Endothelial cell of umbilical vein (primary cell): Measurements from ENCODE around the gene SMIM14. TPM values are rescaled to one million over a fixed set of nuclear protein-coding genes. Genes with fewer than 3 reads are reported as not detected.

Experiments used
- BruUV-seq: library from RNA; stranded (reverse); fragments of 400-500 nt; replicated peaks from 2 replicates; lab custom pipeline; 2021; lab: Mats Ljungman, UMichigan
- CTCF ChIA-PET: fragments of 300-600, 350-600 bp; sonication (Branson Sonifier 250); formaldehyde crosslinking; loops from one replicate; lab custom pipeline; 2021; ENCODE audit warnings: antibody characterized with exemption, inconsistent platforms; lab: Charles Lee
- POLR2A ChIA-PET: fragments of 300-600, 350-600 bp; sonication (Branson Sonifier 250); formaldehyde crosslinking; loops from one replicate; lab custom pipeline; 2021; ENCODE audit warnings: antibody characterized with exemption, inconsistent platforms; lab: Charles Lee
- DNase-seq: peaks from one replicate; pipeline ENCODE4 v3.0.0-alpha.2; 2011; ENCODE audit warnings: low read depth, low spot score
- FAIRE-seq: peaks from 2 replicates; lab custom pipeline; 2011; peaks lifted over from hg19 to GRCh38; lab: Jason Lieb, UNC
- H2AFZ ChIP-seq: 2 replicates; pipeline ENCODE4 v1.6.0; 2012; ENCODE audit warnings: low read depth, low read length, control low read depth, inconsistent platforms
- H3K27ac ChIP-seq: 2 replicates; pipeline ENCODE4 v1.5.1; 2011; ENCODE audit warnings: low read depth, mild to moderate bottlenecking, control low read depth, low read length, moderate library complexity; ENCODE audit not compliant: insufficient read depth
- H3K27me3 ChIP-seq, 2 experiments: 2 replicates each; pipeline versions ENCODE4 v1.6.0 to v1.6.1; 2011; ENCODE audit warnings: low read length in 2 of 2, mixed read lengths in 1 of 2; ENCODE audit not compliant: control insufficient read depth in 2 of 2, insufficient read depth in 2 of 2
- H3K36me3 ChIP-seq, 2 experiments: 2 replicates in 1 of 2; 3 replicates in 1 of 2; pipeline ENCODE4 v1.5.1; 2011; ENCODE audit warnings: low read length in 2 of 2, mild to moderate bottlenecking in 1 of 2, moderate library complexity in 1 of 2; ENCODE audit not compliant: control insufficient read depth in 2 of 2, insufficient read depth in 2 of 2; ENCODE audit errors: extremely low read depth in 1 of 2
- H3K4me1 ChIP-seq: 3 replicates; pipeline ENCODE4 v1.5.1; 2011; ENCODE audit warnings: mild to moderate bottlenecking, low read length; ENCODE audit not compliant: control insufficient read depth, insufficient read depth; ENCODE audit errors: extremely low read depth
- H3K4me2 ChIP-seq: 2 replicates; pipeline ENCODE4 v1.6.1; 2011; ENCODE audit warnings: low read length, control low read depth, mixed read lengths; ENCODE audit not compliant: insufficient read depth
- H3K4me3 ChIP-seq, 3 experiments: fragments of 200-600 bp in 1 of 3; sonication (generic), shearing (Covaris generic) in 1 of 3; replicated peaks in 1 of 3; 2 replicates each; pipeline ENCODE4 v1.5.1; 2011 to 2016; ENCODE audit warnings: control low read depth in 3 of 3, low read length in 3 of 3, mild to moderate bottlenecking in 2 of 3, inconsistent platforms in 1 of 3, low read depth in 1 of 3, moderate library complexity in 1 of 3; ENCODE audit not compliant: insufficient read depth in 1 of 3
- H3K79me2 ChIP-seq: 2 replicates; pipeline ENCODE4 v1.6.0; 2012; ENCODE audit warnings: low read length, inconsistent platforms; ENCODE audit not compliant: control insufficient read depth, insufficient read depth
- H3K9ac ChIP-seq: replicated peaks from 2 replicates; pipeline ENCODE3; 2011; ENCODE audit warnings: low read length, control low read depth; ENCODE audit not compliant: insufficient read depth; ENCODE audit errors: extremely low read depth
- H3K9me1 ChIP-seq: replicated peaks from 3 replicates; pipeline ENCODE4 v1.6.0; 2011; ENCODE audit warnings: mild to moderate bottlenecking, low read length; ENCODE audit not compliant: control insufficient read depth, insufficient read depth; ENCODE audit errors: extremely low read depth
- H3K9me3 ChIP-seq: replicated peaks from 2 replicates; pipeline ENCODE4 v1.5.1; 2012; ENCODE audit warnings: low read length, inconsistent platforms; ENCODE audit not compliant: control insufficient read depth, insufficient read depth
- H4K20me1 ChIP-seq: replicated peaks from 2 replicates; pipeline ENCODE3; 2011; ENCODE audit warnings: mild to moderate bottlenecking, low read length; ENCODE audit not compliant: control insufficient read depth, insufficient read depth; ENCODE audit errors: extremely low read depth
- EZH2 ChIP-seq: IDR thresholded peaks from 2 replicates; pipeline ENCODE4 v1.6.1; 2012; ENCODE audit warnings: borderline replicate concordance, low read depth, mild to moderate bottlenecking, moderate library complexity, low read length, inconsistent platforms; ENCODE audit not compliant: severe bottlenecking
- FOS ChIP-seq: IDR thresholded peaks from 2 replicates; pipeline ENCODE4 v1.6.1; 2011; ENCODE audit warnings: mild to moderate bottlenecking, low read length, moderate library complexity, borderline replicate concordance; ENCODE audit not compliant: insufficient read depth
- GATA2 ChIP-seq: IDR thresholded peaks from 2 replicates; pipeline ENCODE4 v1.7.0; 2011; ENCODE audit warnings: low read depth, mild to moderate bottlenecking, moderate library complexity, mixed read lengths, low read length; ENCODE audit not compliant: insufficient read length, insufficient read depth
- POLR2A ChIP-seq: IDR thresholded peaks from 2 replicates; pipeline ENCODE4 v1.6.1; 2012; ENCODE audit warnings: low read depth, mild to moderate bottlenecking, control low read depth, low read length
- POLR2AphosphoS5 ChIP-seq: IDR thresholded peaks from 2 replicates; pipeline ENCODE4 v1.6.1; 2012; ENCODE audit warnings: low read depth, mild to moderate bottlenecking, control low read depth, low read length, moderate library complexity; ENCODE audit not compliant: insufficient read depth
- dilution Hi-C: fragments of 300-500 bp; cut with MboI; formaldehyde crosslinking; loops from one replicate; pipeline ENCODE4 v1.15.0; 2019; ENCODE audit warnings: low sequenced_read_pairs; ENCODE audit not compliant: extremely low pct_ligation_motif_present
- intact Hi-C: fragments of 100-400 bp; cut with micrococcal nuclease; formaldehyde crosslinking; loops from one replicate; pipeline ENCODE4 v1.10.0; 2022
- polyA plus RNA-seq, 4 experiments: library from polyadenylated mRNA; depleted of rRNA in 3 of 4; stranded (reverse) in 3 of 4; unstranded in 1 of 4; fragments of >200 nt; gene quantifications; 2 replicates each; pipeline versions ENCODE4 v1.2.1 to v1.2.3, GENCODE V29; 2011 to 2012; ENCODE audit warnings: missing spikeins in 1 of 4
- total RNA-seq: library from RNA; stranded (reverse); gene quantifications from 2 replicates; pipeline ENCODE4 v1.2.3, GENCODE V29; 2021

The SMIM14 gene
- total and polyA plus RNA-seq, 2 donors (not counting 3 experiments of a cell fraction or from before 2014, with no cell fraction given): 12.3 to 15.4 TPM

DNA sequence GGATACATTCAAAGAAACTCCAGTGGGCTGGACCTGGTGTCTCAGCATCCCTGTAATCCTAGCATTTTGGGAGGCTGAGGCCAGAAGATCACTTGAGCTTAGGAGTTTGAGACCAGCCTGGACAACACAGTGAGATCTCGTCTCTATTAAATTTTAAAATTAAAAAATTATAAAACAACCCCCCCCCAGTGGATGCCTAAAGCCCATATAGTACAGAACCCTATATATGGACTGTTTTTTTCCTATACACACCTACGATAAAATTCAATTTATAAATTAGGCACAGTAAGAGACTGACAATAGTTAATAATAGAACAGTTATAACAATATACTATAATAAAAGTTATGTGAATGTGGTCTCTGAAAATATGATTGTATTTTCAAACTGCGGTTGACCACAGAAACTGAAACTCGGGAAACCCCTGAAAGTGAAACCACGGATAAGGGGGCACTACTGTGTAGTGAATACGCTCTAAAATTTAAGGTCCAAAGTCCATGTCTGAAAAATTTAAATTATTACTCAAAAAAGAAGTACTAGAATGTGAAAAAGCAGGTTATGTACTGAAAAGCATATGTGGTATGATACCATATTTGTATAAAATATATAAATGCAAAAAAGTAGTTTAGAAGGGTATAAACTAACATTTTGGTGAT is 2.0 kb downstream of the SMIM14 start:
- no peak overlapping the region for H2AFZ ChIP-seq
- DNase-seq (no peak), FAIRE-seq (peak; percentile 57)
- peak overlapping the region; percentile 65 for H3K27ac ChIP-seq
- peak overlapping the region; percentile 97 for H3K4me2 ChIP-seq
- intact Hi-C loops (loop anchor here (1.0 to 5.0 kb wide), 3 partner anchors 14 to 421 kb away; partner anchors contain the start of gene N4BP2), dilution Hi-C loops (no loop called here)
- peaks cover 3% of the 10 kb centered on the region for H3K79me2 ChIP-seq
- ChIA-PET CTCF (interaction anchor here (0.6 to 3.5 kb wide), 2 partner anchors 109 to 167 kb away, joined by 3 to 24 read pairs; partner anchors contain the start of gene UGDH), POLR2A (no interaction called here)
- H3K9ac ChIP-seq: peak overlapping the region; percentile 92
- TF ChIP-seq GATA2 (no peak), POLR2AphosphoS5 (no peak), POLR2A (no peak), FOS (no peak)
- BruUV-seq: no TSS peak
- H3K36me3 ChIP-seq: no peaks in the 10 kb centered on the region
- H3K27me3 ChIP-seq: no peaks in the 10 kb centered on the region
- no peaks in the 10 kb centered on the region for H3K9me1 ChIP-seq
- H3K9me3 ChIP-seq: no peaks in the 10 kb centered on the region
- H4K20me1 ChIP-seq: no peaks in the 10 kb centered on the region
- peak overlapping the region in 2 of 3 experiments; percentile 43 to 97 for H3K4me3 ChIP-seq
- H3K4me1 ChIP-seq: peaks cover 9% of the 10 kb centered on the region

DNA sequence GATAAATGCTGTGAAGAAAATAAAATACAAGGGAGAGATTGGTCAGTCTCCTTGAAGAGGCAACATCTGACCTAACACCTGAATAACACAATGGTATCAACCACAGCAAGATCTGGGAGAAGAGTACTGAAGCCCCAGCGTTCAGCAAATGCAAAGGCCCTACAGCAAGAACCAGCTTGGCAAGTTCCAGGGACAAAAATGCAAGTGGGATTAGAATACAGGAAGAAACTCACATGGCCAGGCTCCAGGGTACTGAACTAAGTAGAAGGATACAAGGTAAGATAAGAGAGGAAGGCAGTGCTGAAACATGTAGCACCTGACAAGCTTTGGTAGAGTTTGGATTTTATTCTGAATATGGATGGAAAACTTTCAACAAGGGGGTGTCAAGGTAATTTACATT is 3.6 kb downstream of the SMIM14 start:
- Histone ChIP-seq H3K4me1 (peaks cover 9% of the 10 kb centered on the region), H3K4me3 (no peak overlapping the region), H3K9me3 (no peaks in the 10 kb centered on the region), H3K9ac (no peak overlapping the region), H3K27ac (no peak overlapping the region), H3K9me1 (no peaks in the 10 kb centered on the region), H3K4me2 (no peak overlapping the region), H3K27me3 (no peaks in the 10 kb centered on the region), H3K36me3 (no peaks in the 10 kb centered on the region), H3K79me2 (peaks cover 3% of the 10 kb centered on the region), H4K20me1 (no peaks in the 10 kb centered on the region), H2AFZ (no peak overlapping the region)
- POLR2A ChIA-PET: no interaction called here
- DNase-seq: no peak
- dilution Hi-C loops (no loop called here), intact Hi-C loops (loop anchor here (5.0 kb wide), 1 partner anchor 422 kb away; the partner anchor contains the start of gene N4BP2)
- FAIRE-seq: no peak
- CTCF ChIA-PET: no interaction called here
- BruUV-seq: no TSS peak
- TF ChIP-seq POLR2AphosphoS5 (no peak), EZH2 (no peak)
